ENCODE data around the gene LPP.

Gene LPP

GRCh38 chr3:188720636-188721035, 566.7 kb downstream of the LPP start:
- Histone ChIP-seq H3K9ac (ENCODE audit: low read depth, low read length) (no peak overlapping the region), H3K36me3 (ENCODE audit: control insufficient read depth, insufficient read depth, low read length) (no peaks in the 10 kb centered on the region), H3K4me1 (ENCODE audit: control insufficient read depth, insufficient read depth, low read length) (no peaks in the 10 kb centered on the region), H3K9me3 (ENCODE audit: control insufficient read depth, insufficient read depth, low read length) (no peaks in the 10 kb centered on the region), H3K27me3 (ENCODE audit: control insufficient read depth, insufficient read depth, low read length) (no peaks in the 10 kb centered on the region), H3K4me3 (ENCODE audit: low read depth, low read length) (no peak overlapping the region)

GRCh38 chr3:188721312-188721711, 567.4 kb downstream of the LPP start:
- H3K4me1 ChIP-seq (ENCODE audit: control insufficient read depth, insufficient read depth, low read length), result no peaks in the 10 kb centered on the region
- no peak overlapping the region for H3K9ac ChIP-seq (ENCODE audit: low read depth, low read length)
- no peak overlapping the region for H3K4me3 ChIP-seq (ENCODE audit: low read depth, low read length)
- no peaks in the 10 kb centered on the region for H3K36me3 ChIP-seq (ENCODE audit: control insufficient read depth, insufficient read depth, low read length)
- no peaks in the 10 kb centered on the region for H3K27me3 ChIP-seq (ENCODE audit: control insufficient read depth, insufficient read depth, low read length)
- H3K9me3 ChIP-seq (ENCODE audit: control insufficient read depth, insufficient read depth, low read length), result no peaks in the 10 kb centered on the region

GRCh38 chr3:188721990-188722389, 568.0 kb downstream of the LPP start:
- Histone ChIP-seq H3K4me3 (ENCODE audit: low read depth, low read length) (no peak overlapping the region), H3K36me3 (ENCODE audit: control insufficient read depth, insufficient read depth, low read length) (no peaks in the 10 kb centered on the region), H3K4me1 (ENCODE audit: control insufficient read depth, insufficient read depth, low read length) (no peaks in the 10 kb centered on the region), H3K27me3 (ENCODE audit: control insufficient read depth, insufficient read depth, low read length) (no peaks in the 10 kb centered on the region), H3K9ac (ENCODE audit: low read depth, low read length) (no peak overlapping the region), H3K9me3 (ENCODE audit: control insufficient read depth, insufficient read depth, low read length) (no peaks in the 10 kb centered on the region)

GRCh38 chr3:188722963-188723362, 569.0 kb downstream of the LPP start:
- no peaks in the 10 kb centered on the region for H3K4me1 ChIP-seq (ENCODE audit: control insufficient read depth, insufficient read depth, low read length)
- no peaks in the 10 kb centered on the region for H3K9me3 ChIP-seq (ENCODE audit: control insufficient read depth, insufficient read depth, low read length)
- no peak overlapping the region for H3K9ac ChIP-seq (ENCODE audit: low read depth, low read length)
- H3K27me3 ChIP-seq (ENCODE audit: control insufficient read depth, insufficient read depth, low read length), result no peaks in the 10 kb centered on the region
- H3K4me3 ChIP-seq (ENCODE audit: low read depth, low read length), result no peak overlapping the region
- H3K36me3 ChIP-seq (ENCODE audit: control insufficient read depth, insufficient read depth, low read length), result no peaks in the 10 kb centered on the region

GRCh38 chr3:188727052-188727451, 573.1 kb downstream of the LPP start:
- Histone ChIP-seq H3K36me3 (ENCODE audit: control insufficient read depth, insufficient read depth, low read length) (no peaks in the 10 kb centered on the region), H3K9ac (ENCODE audit: low read depth, low read length) (no peak overlapping the region), H3K9me3 (ENCODE audit: control insufficient read depth, insufficient read depth, low read length) (no peaks in the 10 kb centered on the region), H3K4me1 (ENCODE audit: control insufficient read depth, insufficient read depth, low read length) (no peaks in the 10 kb centered on the region), H3K4me3 (ENCODE audit: low read depth, low read length) (no peak overlapping the region), H3K27me3 (ENCODE audit: control insufficient read depth, insufficient read depth, low read length) (no peaks in the 10 kb centered on the region)

GRCh38 chr3:188728371-188728896, 574.5 kb downstream of the LPP start:
- Histone ChIP-seq H3K4me1 (ENCODE audit: control insufficient read depth, insufficient read depth, low read length) (no peaks in the 10 kb centered on the region), H3K9me3 (ENCODE audit: control insufficient read depth, insufficient read depth, low read length) (no peaks in the 10 kb centered on the region), H3K27me3 (ENCODE audit: control insufficient read depth, insufficient read depth, low read length) (no peaks in the 10 kb centered on the region), H3K36me3 (ENCODE audit: control insufficient read depth, insufficient read depth, low read length) (no peaks in the 10 kb centered on the region), H3K4me3 (ENCODE audit: low read depth, low read length) (no peak overlapping the region), H3K9ac (ENCODE audit: low read depth, low read length) (no peak overlapping the region)

- Histone ChIP-seq H3K36me3 (ENCODE audit: control insufficient read depth, insufficient read depth, low read length) (no peaks in the 10 kb centered on the region), H3K9ac (ENCODE audit: low read depth, low read length) (no peak overlapping the region), H3K4me3 (ENCODE audit: low read depth, low read length) (no peak overlapping the region), H3K4me1 (ENCODE audit: control insufficient read depth, insufficient read depth, low read length) (no peaks in the 10 kb centered on the region), H3K9me3 (ENCODE audit: control insufficient read depth, insufficient read depth, low read length) (no peaks in the 10 kb centered on the region), H3K27me3 (ENCODE audit: control insufficient read depth, insufficient read depth, low read length) (no peaks in the 10 kb centered on the region)
Observed at GRCh38 chr3:188729422-188729821, 575.5 kb downstream of the LPP start.

GRCh38 chr3:188734395-188734794, 580.4 kb downstream of the LPP start:
- Histone ChIP-seq H3K36me3 (ENCODE audit: control insufficient read depth, insufficient read depth, low read length) (no peaks in the 10 kb centered on the region), H3K9me3 (ENCODE audit: control insufficient read depth, insufficient read depth, low read length) (no peaks in the 10 kb centered on the region), H3K9ac (ENCODE audit: low read depth, low read length) (no peak overlapping the region), H3K4me1 (ENCODE audit: control insufficient read depth, insufficient read depth, low read length) (no peaks in the 10 kb centered on the region), H3K4me3 (ENCODE audit: low read depth, low read length) (no peak overlapping the region), H3K27me3 (ENCODE audit: control insufficient read depth, insufficient read depth, low read length) (no peaks in the 10 kb centered on the region)

- Histone ChIP-seq H3K4me3 (ENCODE audit: low read depth, low read length) (no peak overlapping the region), H3K4me1 (ENCODE audit: control insufficient read depth, insufficient read depth, low read length) (no peaks in the 10 kb centered on the region), H3K27me3 (ENCODE audit: control insufficient read depth, insufficient read depth, low read length) (no peaks in the 10 kb centered on the region), H3K9ac (ENCODE audit: low read depth, low read length) (no peak overlapping the region), H3K9me3 (ENCODE audit: control insufficient read depth, insufficient read depth, low read length) (no peaks in the 10 kb centered on the region), H3K36me3 (ENCODE audit: control insufficient read depth, insufficient read depth, low read length) (no peaks in the 10 kb centered on the region)
Observed at GRCh38 chr3:188739511-188739910, 585.6 kb downstream of the LPP start.

GRCh38 chr3:188740010-188740409, 586.1 kb downstream of the LPP start:
- H3K27me3 ChIP-seq (ENCODE audit: control insufficient read depth, insufficient read depth, low read length), result no peaks in the 10 kb centered on the region
- H3K9ac ChIP-seq (ENCODE audit: low read depth, low read length), result no peak overlapping the region
- H3K4me1 ChIP-seq (ENCODE audit: control insufficient read depth, insufficient read depth, low read length), result no peaks in the 10 kb centered on the region
- no peaks in the 10 kb centered on the region for H3K36me3 ChIP-seq (ENCODE audit: control insufficient read depth, insufficient read depth, low read length)
- no peak overlapping the region for H3K4me3 ChIP-seq (ENCODE audit: low read depth, low read length)
- H3K9me3 ChIP-seq (ENCODE audit: control insufficient read depth, insufficient read depth, low read length), result no peaks in the 10 kb centered on the region

- Histone ChIP-seq H3K9me3 (ENCODE audit: control insufficient read depth, insufficient read depth, low read length) (no peaks in the 10 kb centered on the region), H3K27me3 (ENCODE audit: control insufficient read depth, insufficient read depth, low read length) (no peaks in the 10 kb centered on the region), H3K9ac (ENCODE audit: low read depth, low read length) (no peak overlapping the region), H3K4me1 (ENCODE audit: control insufficient read depth, insufficient read depth, low read length) (no peaks in the 10 kb centered on the region), H3K36me3 (ENCODE audit: control insufficient read depth, insufficient read depth, low read length) (no peaks in the 10 kb centered on the region), H3K4me3 (ENCODE audit: low read depth, low read length) (no peak overlapping the region)
Observed at GRCh38 chr3:188742755-188743550, 589.0 kb downstream of the LPP start.

GRCh38 chr3:188744166-188744565, 590.2 kb downstream of the LPP start:
- Histone ChIP-seq H3K9ac (ENCODE audit: low read depth, low read length) (no peak overlapping the region), H3K36me3 (ENCODE audit: control insufficient read depth, insufficient read depth, low read length) (no peaks in the 10 kb centered on the region), H3K27me3 (ENCODE audit: control insufficient read depth, insufficient read depth, low read length) (no peaks in the 10 kb centered on the region), H3K4me1 (ENCODE audit: control insufficient read depth, insufficient read depth, low read length) (no peaks in the 10 kb centered on the region), H3K9me3 (ENCODE audit: control insufficient read depth, insufficient read depth, low read length) (no peaks in the 10 kb centered on the region), H3K4me3 (ENCODE audit: low read depth, low read length) (no peak overlapping the region)
